Right lobe of liver (tissue), 4 donors: ENCODE measurements around the gene METAP1D.

ENCODE experiments used
- POLR2A ChIP-seq: fragments of 450-650 bp; IDR thresholded peaks from one replicate; pipeline ENCODE4 v1.6.1; 2017; ENCODE audit warnings: antibody characterized with exemption, mild to moderate bottlenecking
- TF ChIP-seq, protein P1 (sequence below), 4 donors: fragments of 200-600 bp in 3 of 4; fragments of 450-650 bp in 1 of 4; IDR thresholded peaks; one replicate each; pipeline versions ENCODE4 v1.5.1 to v1.8.0; 2016 to 2022; ENCODE audit warnings: antibody characterized with exemption in 4 of 4, mild to moderate bottlenecking in 2 of 4
- donor health status: DM: no; HTN: no; CAD: no.
- donor health status: DM: no; HTN: no; CAD: no.
- donor health status: DM: no; HTN: yes; CAD: no.

DNA sequence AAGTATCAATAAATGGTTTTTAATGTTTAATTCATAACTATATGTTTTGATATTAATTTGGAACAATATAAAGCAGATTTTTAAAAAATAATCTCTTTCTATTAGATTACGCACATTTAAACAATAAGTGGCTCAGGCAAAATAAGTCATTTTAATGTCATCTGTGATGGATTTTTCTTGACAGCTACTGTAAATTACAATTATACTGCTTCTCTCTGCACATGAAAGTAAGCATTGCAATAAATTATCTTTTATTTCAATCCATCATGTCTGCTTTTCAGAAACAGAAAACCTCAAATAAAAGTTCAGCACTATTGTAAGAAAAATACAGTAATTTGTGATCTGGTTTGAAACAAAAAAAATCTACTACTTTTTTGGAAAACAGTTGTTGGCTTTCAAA lies 74.5 kb downstream of the METAP1D start:
- TF ChIP-seq, protein P1, sequence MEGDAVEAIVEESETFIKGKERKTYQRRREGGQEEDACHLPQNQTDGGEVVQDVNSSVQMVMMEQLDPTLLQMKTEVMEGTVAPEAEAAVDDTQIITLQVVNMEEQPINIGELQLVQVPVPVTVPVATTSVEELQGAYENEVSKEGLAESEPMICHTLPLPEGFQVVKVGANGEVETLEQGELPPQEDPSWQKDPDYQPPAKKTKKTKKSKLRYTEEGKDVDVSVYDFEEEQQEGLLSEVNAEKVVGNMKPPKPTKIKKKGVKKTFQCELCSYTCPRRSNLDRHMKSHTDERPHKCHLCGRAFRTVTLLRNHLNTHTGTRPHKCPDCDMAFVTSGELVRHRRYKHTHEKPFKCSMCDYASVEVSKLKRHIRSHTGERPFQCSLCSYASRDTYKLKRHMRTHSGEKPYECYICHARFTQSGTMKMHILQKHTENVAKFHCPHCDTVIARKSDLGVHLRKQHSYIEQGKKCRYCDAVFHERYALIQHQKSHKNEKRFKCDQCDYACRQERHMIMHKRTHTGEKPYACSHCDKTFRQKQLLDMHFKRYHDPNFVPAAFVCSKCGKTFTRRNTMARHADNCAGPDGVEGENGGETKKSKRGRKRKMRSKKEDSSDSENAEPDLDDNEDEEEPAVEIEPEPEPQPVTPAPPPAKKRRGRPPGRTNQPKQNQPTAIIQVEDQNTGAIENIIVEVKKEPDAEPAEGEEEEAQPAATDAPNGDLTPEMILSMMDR (IDR thresholded peaks at IDR 0.05), result no peak
- no peak for TF ChIP-seq POLR2A
